Measurements from ENCODE around the gene TCTN3. TPM values are rescaled to one million over a fixed set of nuclear protein-coding genes. Genes with fewer than 3 reads are reported as not detected.

TCTN3 gene
- total RNA-seq, 2 donors from 2014 or later = 53.5 to 57.7 TPM

DNA sequence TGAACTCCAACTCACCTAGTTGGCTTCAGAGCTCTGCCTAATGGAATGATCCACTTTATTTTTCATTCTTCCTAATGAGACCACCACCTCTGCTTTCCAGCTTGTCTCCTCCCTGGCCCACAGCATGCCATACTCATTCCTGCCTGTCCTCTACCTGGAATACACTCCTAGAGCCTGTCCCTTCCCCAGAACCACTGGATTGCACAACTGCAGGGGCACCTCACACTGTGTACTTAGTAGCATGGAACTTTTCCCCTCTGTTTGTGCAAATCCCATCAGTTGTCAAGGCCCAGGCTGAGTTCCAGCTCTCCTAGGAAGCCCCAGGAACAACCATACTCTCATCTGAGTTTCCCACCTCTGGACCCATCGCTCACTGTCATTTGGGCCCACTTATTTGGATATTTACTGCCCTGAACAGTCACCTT, 52.8 kb downstream of the TCTN3 start:
- WGBS, 2 experiments (ENCODE audit: insufficient coverage in 1 of 2, insufficient read length in 1 of 2) = 93% methylated on average over 1 of the region's 1 CpG; no CpG with 5 or more reads in 1 of the 2 experiments
- Histone ChIP-seq H3K36me3 (ENCODE audit: control insufficient read depth, insufficient read depth, low read length) (peaks cover 63% of the 10 kb centered on the region), H3K27me3 (ENCODE audit: control insufficient read depth, insufficient read depth, low read length, poor library complexity, severe bottlenecking) (no peaks in the 10 kb centered on the region), H3K4me1 (ENCODE audit: control insufficient read depth, insufficient read depth, low read length) (peaks cover 8% of the 10 kb centered on the region), H3K4me3 (ENCODE audit: low read length) (no peak overlapping the region), H3K9ac (ENCODE audit: extremely low read depth, low read length, poor library complexity, severe bottlenecking) (no peak overlapping the region), H3K27ac (ENCODE audit: low read depth, low read length) (no peak overlapping the region), H3K9me3 (ENCODE audit: control insufficient read depth, low read length) (no peaks in the 10 kb centered on the region)
- Mint-ChIP-seq H3K27ac (no peak overlapping the region), H3K4me1 (peaks cover 21% of the 10 kb centered on the region), H3K9me3 (no peaks in the 10 kb centered on the region), H3K36me3 (ENCODE audit: low read depth) (peaks cover 50% of the 10 kb centered on the region), H3K4me3 (no peak overlapping the region), H3K27me3 (ENCODE audit: insufficient read depth) (no peaks in the 10 kb centered on the region)
- TF ChIP-seq CTCF (conservative IDR thresholded peaks at IDR 0.05) = no peak
- no peak for DNase-seq

GRCh38 chr10:95637911-95638310, 55.8 kb downstream of the TCTN3 start:
- H3K36me3 Mint-ChIP-seq (ENCODE audit: low read depth) = peaks cover 59% of the 10 kb centered on the region
- Histone ChIP-seq H3K9ac (ENCODE audit: extremely low read depth, low read length, poor library complexity, severe bottlenecking) (no peak overlapping the region), H3K4me1 (ENCODE audit: control insufficient read depth, insufficient read depth, low read length) (peaks cover 10% of the 10 kb centered on the region), H3K4me3 (ENCODE audit: low read length) (no peak overlapping the region), H3K9me3 (ENCODE audit: control insufficient read depth, low read length) (no peaks in the 10 kb centered on the region), H3K36me3 (ENCODE audit: control insufficient read depth, insufficient read depth, low read length) (peaks cover 74% of the 10 kb centered on the region), H3K27ac (ENCODE audit: low read depth, low read length) (no peak overlapping the region), H3K27me3 (ENCODE audit: control insufficient read depth, insufficient read depth, low read length, poor library complexity, severe bottlenecking) (no peaks in the 10 kb centered on the region)
- H3K27me3 Mint-ChIP-seq (ENCODE audit: insufficient read depth) = no peaks in the 10 kb centered on the region
- H3K9me3 Mint-ChIP-seq = no peaks in the 10 kb centered on the region
- no peak overlapping the region for H3K4me3 Mint-ChIP-seq
- no peak for TF ChIP-seq CTCF (conservative IDR thresholded peaks at IDR 0.05)
- 94% methylated on average over 3 to 4 of the region's 4 CpGs for WGBS, 2 experiments (ENCODE audit: insufficient coverage in 1 of 2, insufficient read length in 1 of 2)
- peaks cover 23% of the 10 kb centered on the region for H3K4me1 Mint-ChIP-seq
- no peak for DNase-seq
- no peak overlapping the region for H3K27ac Mint-ChIP-seq

GRCh38 chr10:95637140-95637539, 56.6 kb downstream of the TCTN3 start:
- peaks cover 74% of the 10 kb centered on the region for H3K36me3 ChIP-seq (ENCODE audit: control insufficient read depth, insufficient read depth, low read length)
- no peak overlapping the region for H3K27ac Mint-ChIP-seq

More at GRCh38 chr10:95637140-95637539, 56.6 kb downstream of the TCTN3 start:
- no peak overlapping the region for H3K9ac ChIP-seq (ENCODE audit: extremely low read depth, low read length, poor library complexity, severe bottlenecking)
- no peak overlapping the region for H3K4me3 ChIP-seq (ENCODE audit: low read length)
- Mint-ChIP-seq H3K36me3 (ENCODE audit: low read depth) (peaks cover 59% of the 10 kb centered on the region), H3K4me1 (peaks cover 25% of the 10 kb centered on the region), H3K27me3 (ENCODE audit: insufficient read depth) (no peaks in the 10 kb centered on the region), H3K4me3 (no peak overlapping the region), H3K9me3 (no peaks in the 10 kb centered on the region)
- H3K4me1 ChIP-seq (ENCODE audit: control insufficient read depth, insufficient read depth, low read length) = peaks cover 12% of the 10 kb centered on the region
- no peak overlapping the region for H3K27ac ChIP-seq (ENCODE audit: low read depth, low read length)
- TF ChIP-seq CTCF (conservative IDR thresholded peaks at IDR 0.05) = no peak
- no peak for DNase-seq
- H3K27me3 ChIP-seq (ENCODE audit: control insufficient read depth, insufficient read depth, low read length, poor library complexity, severe bottlenecking) = no peaks in the 10 kb centered on the region
- 95 to 97% methylated on average over 9 to 10 of the region's 10 CpGs for WGBS, 2 experiments (ENCODE audit: insufficient coverage in 1 of 2, insufficient read length in 1 of 2)
- no peaks in the 10 kb centered on the region for H3K9me3 ChIP-seq (ENCODE audit: control insufficient read depth, low read length)

Measured in endodermal cell (in vitro differentiated cells).